Measurements from ENCODE around the gene NRG2.

DNA sequence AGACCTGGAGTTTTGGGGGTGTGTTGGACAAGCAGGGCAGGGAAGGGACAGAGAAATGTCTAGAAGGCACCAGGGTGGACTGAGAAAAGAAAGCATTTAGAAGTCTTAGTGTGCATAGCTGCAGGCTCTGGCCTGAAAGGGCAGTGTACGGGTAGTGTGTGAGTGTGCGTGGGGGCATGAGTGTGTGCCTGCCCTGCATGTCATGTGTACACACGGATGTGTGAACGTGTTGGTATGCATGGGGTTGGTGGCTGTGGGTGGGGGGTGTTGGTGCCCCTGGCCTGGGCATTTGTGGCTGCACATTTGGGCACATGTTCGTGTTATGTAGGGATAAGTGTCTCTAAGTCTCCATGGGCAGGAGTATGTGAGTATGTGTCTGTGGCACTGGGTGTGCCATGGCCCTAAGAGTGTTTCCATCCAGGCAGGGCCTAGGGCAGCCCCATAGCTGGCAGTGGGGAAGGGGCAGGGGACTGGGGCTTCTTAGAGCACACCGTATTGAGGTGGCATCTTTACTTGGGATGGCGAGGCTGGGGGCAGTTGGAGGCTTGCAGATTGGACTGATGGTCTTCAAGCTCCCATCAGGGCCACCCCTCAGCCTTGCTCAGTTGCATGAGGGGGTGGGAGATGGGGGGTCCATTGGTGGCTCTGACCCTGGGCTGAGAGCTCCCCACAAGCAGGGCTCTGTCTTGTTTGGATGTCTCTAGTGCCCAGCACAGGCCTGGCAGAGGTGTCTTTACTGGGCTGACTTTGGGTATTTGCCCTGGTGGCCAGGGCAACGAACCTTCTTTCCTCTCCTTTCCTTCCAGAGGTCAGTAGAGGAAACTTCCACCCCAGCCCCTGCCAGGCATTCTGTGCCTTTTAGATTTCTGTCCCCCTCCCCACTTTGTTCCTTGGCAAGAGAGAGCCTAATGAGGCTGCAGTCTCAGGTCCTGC lies 232.5 kb downstream of the NRG2 start:
- TF ChIP-seq POLR2A (IDR thresholded peaks at IDR 0.05) = no peak
- TF ChIP-seq, protein P1, sequence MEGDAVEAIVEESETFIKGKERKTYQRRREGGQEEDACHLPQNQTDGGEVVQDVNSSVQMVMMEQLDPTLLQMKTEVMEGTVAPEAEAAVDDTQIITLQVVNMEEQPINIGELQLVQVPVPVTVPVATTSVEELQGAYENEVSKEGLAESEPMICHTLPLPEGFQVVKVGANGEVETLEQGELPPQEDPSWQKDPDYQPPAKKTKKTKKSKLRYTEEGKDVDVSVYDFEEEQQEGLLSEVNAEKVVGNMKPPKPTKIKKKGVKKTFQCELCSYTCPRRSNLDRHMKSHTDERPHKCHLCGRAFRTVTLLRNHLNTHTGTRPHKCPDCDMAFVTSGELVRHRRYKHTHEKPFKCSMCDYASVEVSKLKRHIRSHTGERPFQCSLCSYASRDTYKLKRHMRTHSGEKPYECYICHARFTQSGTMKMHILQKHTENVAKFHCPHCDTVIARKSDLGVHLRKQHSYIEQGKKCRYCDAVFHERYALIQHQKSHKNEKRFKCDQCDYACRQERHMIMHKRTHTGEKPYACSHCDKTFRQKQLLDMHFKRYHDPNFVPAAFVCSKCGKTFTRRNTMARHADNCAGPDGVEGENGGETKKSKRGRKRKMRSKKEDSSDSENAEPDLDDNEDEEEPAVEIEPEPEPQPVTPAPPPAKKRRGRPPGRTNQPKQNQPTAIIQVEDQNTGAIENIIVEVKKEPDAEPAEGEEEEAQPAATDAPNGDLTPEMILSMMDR (IDR thresholded peaks at IDR 0.05) = no peak

Data from body of pancreas (tissue), 4 donors.